ENCODE data around the gene ROR1.
"Not testable (repeated sequence)": the region's sequence is repeated elsewhere in the genome, so short reads cannot be mapped to it uniquely, and the experiment has no call there.

ROR1 gene

DNA sequence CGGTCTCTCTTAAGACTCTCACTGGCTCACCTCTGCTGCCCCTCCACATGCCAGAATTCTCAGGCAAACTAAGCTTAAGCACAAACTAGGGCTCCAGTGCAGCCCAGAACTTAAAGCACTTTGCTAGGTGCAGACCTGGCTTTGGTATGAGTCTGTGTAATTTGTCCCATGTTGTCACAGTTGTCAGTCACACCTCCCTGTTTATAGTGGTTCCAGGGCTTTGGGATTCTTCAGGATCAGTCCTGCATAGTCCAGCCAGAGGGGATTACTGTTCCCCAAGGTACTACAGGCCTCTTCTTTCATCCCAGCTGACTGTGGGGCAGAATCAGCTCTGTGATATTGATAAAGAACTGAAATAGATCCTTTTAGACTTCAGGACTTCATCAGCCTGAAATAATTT lies 324.6 kb downstream of the ROR1 start:
- TF ChIP-seq, protein P1, sequence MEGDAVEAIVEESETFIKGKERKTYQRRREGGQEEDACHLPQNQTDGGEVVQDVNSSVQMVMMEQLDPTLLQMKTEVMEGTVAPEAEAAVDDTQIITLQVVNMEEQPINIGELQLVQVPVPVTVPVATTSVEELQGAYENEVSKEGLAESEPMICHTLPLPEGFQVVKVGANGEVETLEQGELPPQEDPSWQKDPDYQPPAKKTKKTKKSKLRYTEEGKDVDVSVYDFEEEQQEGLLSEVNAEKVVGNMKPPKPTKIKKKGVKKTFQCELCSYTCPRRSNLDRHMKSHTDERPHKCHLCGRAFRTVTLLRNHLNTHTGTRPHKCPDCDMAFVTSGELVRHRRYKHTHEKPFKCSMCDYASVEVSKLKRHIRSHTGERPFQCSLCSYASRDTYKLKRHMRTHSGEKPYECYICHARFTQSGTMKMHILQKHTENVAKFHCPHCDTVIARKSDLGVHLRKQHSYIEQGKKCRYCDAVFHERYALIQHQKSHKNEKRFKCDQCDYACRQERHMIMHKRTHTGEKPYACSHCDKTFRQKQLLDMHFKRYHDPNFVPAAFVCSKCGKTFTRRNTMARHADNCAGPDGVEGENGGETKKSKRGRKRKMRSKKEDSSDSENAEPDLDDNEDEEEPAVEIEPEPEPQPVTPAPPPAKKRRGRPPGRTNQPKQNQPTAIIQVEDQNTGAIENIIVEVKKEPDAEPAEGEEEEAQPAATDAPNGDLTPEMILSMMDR (IDR thresholded peaks at IDR 0.05; ENCODE audit: poor library complexity, severe bottlenecking), result no peak
- no peak for DNase-seq (ENCODE audit: low spot score)
- Histone ChIP-seq H3K36me3 (ENCODE audit: low read depth) (no peaks in the 10 kb centered on the region), H3K27me3 (ENCODE audit: insufficient read depth, poor library complexity, severe bottlenecking) (no peaks in the 10 kb centered on the region), H3K27ac (ENCODE audit: poor library complexity, severe bottlenecking) (no peak overlapping the region), H3K9me3 (ENCODE audit: severe bottlenecking) (no peaks in the 10 kb centered on the region), H3K4me1 (ENCODE audit: insufficient read depth, poor library complexity, severe bottlenecking) (peaks cover 3% of the 10 kb centered on the region), H3K4me3 (ENCODE audit: severe bottlenecking) (no peak overlapping the region)
- ATAC-seq (ENCODE audit: low read depth), result no peak

DNA sequence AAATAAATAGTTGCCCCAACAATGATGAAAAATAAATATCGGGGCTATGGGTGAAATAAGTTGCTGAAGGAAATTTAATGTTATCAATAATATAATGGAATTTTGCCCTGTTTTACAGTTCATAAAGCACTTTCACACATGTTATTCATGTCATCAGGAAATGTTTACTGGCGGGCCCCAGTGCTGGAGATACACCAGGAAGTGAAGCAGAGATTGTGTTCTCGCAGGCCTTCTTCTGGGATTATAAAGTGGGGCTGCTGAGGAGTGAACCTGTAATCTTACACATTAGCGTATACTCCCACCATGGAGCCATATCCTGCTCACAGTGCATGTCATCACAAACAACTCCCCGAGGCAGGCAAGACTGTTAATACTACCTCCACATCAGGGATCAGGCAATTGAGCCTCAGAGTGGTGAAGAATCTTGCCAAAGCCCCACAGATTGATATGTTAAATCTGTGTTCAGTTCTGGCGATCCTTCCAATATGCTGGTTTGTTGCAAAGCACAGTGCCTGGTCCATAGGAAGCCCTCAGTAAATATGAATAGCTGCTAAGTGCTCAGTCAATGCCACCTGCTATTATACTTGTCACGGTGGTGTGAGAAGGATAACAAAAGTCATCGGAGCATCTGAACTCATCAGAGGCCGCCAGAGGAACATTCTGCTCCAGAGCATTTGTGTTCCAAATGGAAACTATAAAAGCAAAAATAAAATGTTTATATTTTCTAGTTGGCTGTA lies 325.2 kb downstream of the ROR1 start:
- H3K9me3 ChIP-seq (ENCODE audit: severe bottlenecking), result no peaks in the 10 kb centered on the region
- H3K36me3 ChIP-seq (ENCODE audit: low read depth), result no peaks in the 10 kb centered on the region
- ATAC-seq (ENCODE audit: low read depth) (no peak), DNase-seq (ENCODE audit: low spot score) (no peak)
- TF ChIP-seq, protein P1 (IDR thresholded peaks at IDR 0.05; ENCODE audit: poor library complexity, severe bottlenecking), result no peak
- peaks cover 3% of the 10 kb centered on the region for H3K4me1 ChIP-seq (ENCODE audit: insufficient read depth, poor library complexity, severe bottlenecking)
- no peak overlapping the region for H3K4me3 ChIP-seq (ENCODE audit: severe bottlenecking)
- H3K27ac ChIP-seq (ENCODE audit: poor library complexity, severe bottlenecking), result no peak overlapping the region
- H3K27me3 ChIP-seq (ENCODE audit: insufficient read depth, poor library complexity, severe bottlenecking), result no peaks in the 10 kb centered on the region

DNA sequence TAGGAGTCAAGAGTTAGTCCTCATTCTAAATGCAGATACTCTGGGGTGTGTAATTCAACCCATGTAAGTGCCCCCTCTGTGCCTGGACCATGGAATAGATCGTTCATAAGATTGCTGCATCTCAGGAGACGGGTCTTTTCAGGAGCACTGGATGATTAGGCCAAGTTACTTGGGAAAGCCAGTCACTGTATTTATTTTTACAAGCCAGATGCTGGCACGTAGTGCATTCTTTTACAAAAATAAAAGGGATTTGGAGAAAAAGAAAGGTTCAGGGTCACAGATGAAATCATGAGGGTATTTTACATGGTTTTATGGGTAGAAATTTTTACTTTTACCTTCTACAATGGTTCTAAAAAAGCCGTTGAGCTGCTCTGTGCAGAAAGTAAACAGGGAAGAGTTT lies 327.0 kb downstream of the ROR1 start:
- H3K4me1 ChIP-seq (ENCODE audit: insufficient read depth, poor library complexity, severe bottlenecking), result no peaks in the 10 kb centered on the region
- H3K9me3 ChIP-seq (ENCODE audit: severe bottlenecking), result no peaks in the 10 kb centered on the region
- TF ChIP-seq, protein P1 (IDR thresholded peaks at IDR 0.05; ENCODE audit: poor library complexity, severe bottlenecking), result no peak
- no peak overlapping the region for H3K27ac ChIP-seq (ENCODE audit: poor library complexity, severe bottlenecking)
- DNase-seq (ENCODE audit: low spot score) (no peak), ATAC-seq (ENCODE audit: low read depth) (no peak)
- H3K4me3 ChIP-seq (ENCODE audit: severe bottlenecking), result no peak overlapping the region
- H3K36me3 ChIP-seq (ENCODE audit: low read depth), result no peaks in the 10 kb centered on the region
- H3K27me3 ChIP-seq (ENCODE audit: insufficient read depth, poor library complexity, severe bottlenecking), result no peaks in the 10 kb centered on the region

DNA sequence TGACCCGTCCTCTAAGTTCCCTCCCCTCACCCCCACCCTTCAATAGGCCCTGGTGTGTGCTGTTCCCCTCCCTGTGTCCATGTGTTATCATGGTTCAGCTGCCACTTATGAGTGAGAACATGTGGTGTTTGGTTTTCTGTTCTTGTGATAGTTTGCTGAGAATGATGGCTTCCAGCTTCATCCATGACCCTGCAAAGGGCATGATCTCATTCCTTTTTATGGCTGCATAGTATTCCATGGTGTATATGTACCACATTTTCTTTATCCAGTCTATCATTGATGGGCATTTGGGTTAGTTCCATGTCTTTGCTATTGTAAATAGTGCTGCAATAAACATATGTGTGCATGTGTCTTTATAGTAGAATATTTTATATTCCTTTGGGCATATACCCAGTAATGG lies 330.8 kb downstream of the ROR1 start:
- not testable (repeated sequence) for H3K36me3 ChIP-seq (ENCODE audit: low read depth); H3K4me3 ChIP-seq (ENCODE audit: severe bottlenecking)

DNA sequence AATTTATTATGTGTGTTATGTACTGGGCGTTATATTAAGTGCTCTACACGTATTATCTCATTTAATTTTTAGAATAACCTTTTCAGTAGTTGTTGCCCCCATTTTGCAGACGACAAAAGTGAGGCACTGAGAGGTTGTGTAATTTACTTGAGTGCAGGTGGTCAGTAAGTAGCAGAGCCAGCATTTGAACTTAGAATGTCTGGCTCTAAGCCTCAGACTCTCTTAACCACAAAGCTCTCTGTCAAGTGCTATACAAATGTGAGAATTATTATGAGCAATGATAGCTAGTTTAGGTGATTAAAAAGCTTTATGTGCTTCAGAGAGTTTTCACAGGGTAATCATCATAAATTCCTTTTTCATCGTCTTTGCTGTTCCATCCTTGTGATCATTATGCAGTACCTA lies 333.3 kb downstream of the ROR1 start:
- no peaks in the 10 kb centered on the region for H3K36me3 ChIP-seq (ENCODE audit: low read depth)
- ATAC-seq (ENCODE audit: low read depth) (no peak), DNase-seq (ENCODE audit: low spot score) (no peak)
- no peaks in the 10 kb centered on the region for H3K9me3 ChIP-seq (ENCODE audit: severe bottlenecking)
- TF ChIP-seq, protein P1 (IDR thresholded peaks at IDR 0.05; ENCODE audit: poor library complexity, severe bottlenecking), result no peak
- peaks cover 6% of the 10 kb centered on the region for H3K4me1 ChIP-seq (ENCODE audit: insufficient read depth, poor library complexity, severe bottlenecking)
- H3K4me3 ChIP-seq (ENCODE audit: severe bottlenecking), result no peak overlapping the region
- no peaks in the 10 kb centered on the region for H3K27me3 ChIP-seq (ENCODE audit: insufficient read depth, poor library complexity, severe bottlenecking)
- no peak overlapping the region for H3K27ac ChIP-seq (ENCODE audit: poor library complexity, severe bottlenecking)

More for the DNA sequence above, 330.8 kb downstream of the ROR1 start:
- DNase-seq (ENCODE audit: low spot score); H3K27me3 ChIP-seq (ENCODE audit: insufficient read depth, poor library complexity, severe bottlenecking); ATAC-seq (ENCODE audit: low read depth); H3K4me1 ChIP-seq (ENCODE audit: insufficient read depth, poor library complexity, severe bottlenecking); H3K9me3 ChIP-seq (ENCODE audit: severe bottlenecking); H3K27ac ChIP-seq (ENCODE audit: poor library complexity, severe bottlenecking): not testable (repeated sequence)

All from RWPE2 (cell line).